ENCODE results near the gene SPDEF. TPM values are rescaled to one million over a fixed set of nuclear protein-coding genes. Genes with fewer than 3 reads are reported as not detected.

The SPDEF gene
- total RNA-seq, 2 donors from 2014 or later = 0.16 to 0.34 TPM

GRCh38 chr6:34543421-34543820 lies 12.7 kb downstream of the SPDEF start:
- Mint-ChIP-seq H3K4me1 (ENCODE audit: low read depth) (no peaks in the 10 kb centered on the region), H3K27me3 (ENCODE audit: low read depth) (no peaks in the 10 kb centered on the region), H3K9me3 (no peaks in the 10 kb centered on the region), H3K36me3 (ENCODE audit: insufficient read depth in 2 of 2) (no peaks in the 10 kb centered on the region), H3K4me3 (no peak overlapping the region), H3K27ac (no peak overlapping the region)
- no peak for ATAC-seq (replicated peaks in 1 of 2)
- no peak for DNase-seq

DNA sequence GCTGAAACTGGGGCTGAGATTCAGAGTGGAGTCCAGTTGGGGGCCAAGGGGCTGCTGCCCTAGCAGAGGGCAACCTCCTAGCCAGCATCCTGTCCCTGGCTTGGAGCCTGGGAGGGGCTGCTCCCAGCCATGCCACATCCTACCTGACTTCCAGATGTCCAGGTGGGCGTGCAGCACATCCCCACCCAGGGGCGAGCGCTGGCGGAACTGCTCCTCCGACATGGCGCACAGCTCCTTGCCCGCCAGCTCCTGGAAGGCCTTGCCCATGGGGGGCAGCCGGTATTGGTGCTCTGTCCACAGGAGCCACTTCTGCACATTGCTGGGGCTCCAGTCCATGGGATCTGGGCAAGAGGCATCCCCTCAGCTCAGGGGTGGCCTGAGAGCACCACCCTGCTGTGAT lies 15.3 kb downstream of the SPDEF start:
- H3K4me1 Mint-ChIP-seq (ENCODE audit: low read depth) = no peaks in the 10 kb centered on the region
- no peak for ATAC-seq (replicated peaks in 1 of 2)
- no peak for DNase-seq
- no peak overlapping the region for H3K27ac Mint-ChIP-seq
- H3K36me3 Mint-ChIP-seq (ENCODE audit: insufficient read depth in 2 of 2) = no peaks in the 10 kb centered on the region
- H3K9me3 Mint-ChIP-seq = no peaks in the 10 kb centered on the region
- no peak overlapping the region for H3K4me3 Mint-ChIP-seq
- no peaks in the 10 kb centered on the region for H3K27me3 Mint-ChIP-seq (ENCODE audit: low read depth)

- no peaks in the 10 kb centered on the region for H3K9me3 Mint-ChIP-seq
- ATAC-seq (replicated peaks in 1 of 2) = no peak
- no peak overlapping the region for H3K27ac Mint-ChIP-seq
- H3K4me1 Mint-ChIP-seq (ENCODE audit: low read depth) = no peaks in the 10 kb centered on the region
- no peak overlapping the region for H3K4me3 Mint-ChIP-seq
- H3K27me3 Mint-ChIP-seq (ENCODE audit: low read depth) = no peaks in the 10 kb centered on the region
- no peaks in the 10 kb centered on the region for H3K36me3 Mint-ChIP-seq (ENCODE audit: insufficient read depth in 2 of 2)
- no peak for DNase-seq
These were observed 15.9 kb downstream of the SPDEF start for GRCh38 chr6:34540222-34540621.

- no peaks in the 10 kb centered on the region for H3K27me3 Mint-ChIP-seq (ENCODE audit: low read depth)
- no peaks in the 10 kb centered on the region for H3K36me3 Mint-ChIP-seq (ENCODE audit: insufficient read depth in 2 of 2)
- no peak overlapping the region for H3K27ac Mint-ChIP-seq
- no peaks in the 10 kb centered on the region for H3K4me1 Mint-ChIP-seq (ENCODE audit: low read depth)
- no peak overlapping the region for H3K4me3 Mint-ChIP-seq
- DNase-seq = no peak
- no peak for ATAC-seq (replicated peaks in 1 of 2)
- H3K9me3 Mint-ChIP-seq = no peaks in the 10 kb centered on the region
These were observed 16.9 kb downstream of the SPDEF start for GRCh38 chr6:34539181-34539580.

DNA sequence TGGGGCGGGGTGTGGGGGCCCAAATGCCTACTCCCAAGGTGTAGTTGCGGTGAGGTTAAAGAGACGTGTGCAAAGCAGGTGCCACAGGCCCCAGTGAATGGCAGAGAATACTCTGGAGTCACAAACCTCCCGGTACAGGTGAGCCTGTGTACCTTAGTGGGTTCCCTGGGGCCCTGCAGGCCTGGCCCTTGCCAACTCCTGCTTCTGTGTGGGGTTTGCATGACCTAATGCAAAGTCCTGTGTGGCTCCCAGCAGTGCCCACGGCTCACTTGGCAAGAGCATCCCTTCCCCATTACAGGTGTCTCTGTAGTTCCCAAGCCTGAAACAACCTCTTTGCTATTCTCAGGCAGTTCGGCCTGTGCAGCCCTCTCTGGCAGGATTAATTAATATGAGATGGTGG lies 17.5 kb downstream of the SPDEF start:
- no peaks in the 10 kb centered on the region for H3K27me3 Mint-ChIP-seq (ENCODE audit: low read depth)
- ATAC-seq (replicated peaks in 1 of 2) (no peak), DNase-seq (no peak)
- H3K36me3 Mint-ChIP-seq (ENCODE audit: insufficient read depth in 2 of 2) = no peaks in the 10 kb centered on the region
- H3K27ac Mint-ChIP-seq = no peak overlapping the region
- H3K9me3 Mint-ChIP-seq = no peaks in the 10 kb centered on the region
- H3K4me1 Mint-ChIP-seq (ENCODE audit: low read depth) = no peaks in the 10 kb centered on the region
- H3K4me3 Mint-ChIP-seq = no peak overlapping the region

DNA sequence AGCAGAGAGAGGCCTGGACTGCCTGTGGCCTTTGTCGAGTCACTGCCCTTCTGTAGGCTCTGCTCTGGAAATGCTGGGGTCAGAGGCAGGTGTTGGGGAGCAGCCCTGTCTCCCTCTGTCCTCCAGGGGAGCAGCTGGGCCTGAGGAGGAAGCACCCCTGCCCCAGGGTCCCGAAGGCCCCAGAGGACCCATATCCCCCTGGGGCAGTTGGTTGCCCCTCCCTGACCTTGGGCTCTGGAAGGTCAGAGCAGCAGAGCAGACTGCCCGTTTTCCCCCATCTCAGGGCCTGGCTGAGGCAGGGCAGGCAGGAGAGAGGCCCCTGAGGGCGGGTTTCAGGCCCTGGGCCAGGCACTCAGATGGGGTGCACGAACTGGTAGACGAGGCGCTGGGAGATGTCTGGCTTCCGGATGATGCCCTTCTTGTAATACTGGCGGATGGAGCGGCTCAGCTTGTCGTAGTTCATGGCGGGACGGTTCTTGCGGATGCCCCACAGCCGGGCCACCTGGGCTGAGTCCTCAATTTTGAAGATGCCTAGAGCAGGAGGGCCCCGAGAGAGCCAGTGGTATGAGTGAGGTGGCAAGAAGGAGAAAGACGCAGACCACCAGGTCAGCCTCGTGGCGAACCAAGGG lies 18.1 kb downstream of the SPDEF start:
- Mint-ChIP-seq H3K36me3 (ENCODE audit: insufficient read depth in 2 of 2) (no peaks in the 10 kb centered on the region), H3K9me3 (no peaks in the 10 kb centered on the region), H3K27ac (no peak overlapping the region), H3K4me3 (no peak overlapping the region), H3K27me3 (ENCODE audit: low read depth) (no peaks in the 10 kb centered on the region), H3K4me1 (ENCODE audit: low read depth) (no peaks in the 10 kb centered on the region)
- DNase-seq (no peak), ATAC-seq (replicated peaks in 1 of 2) (no peak)

DNA sequence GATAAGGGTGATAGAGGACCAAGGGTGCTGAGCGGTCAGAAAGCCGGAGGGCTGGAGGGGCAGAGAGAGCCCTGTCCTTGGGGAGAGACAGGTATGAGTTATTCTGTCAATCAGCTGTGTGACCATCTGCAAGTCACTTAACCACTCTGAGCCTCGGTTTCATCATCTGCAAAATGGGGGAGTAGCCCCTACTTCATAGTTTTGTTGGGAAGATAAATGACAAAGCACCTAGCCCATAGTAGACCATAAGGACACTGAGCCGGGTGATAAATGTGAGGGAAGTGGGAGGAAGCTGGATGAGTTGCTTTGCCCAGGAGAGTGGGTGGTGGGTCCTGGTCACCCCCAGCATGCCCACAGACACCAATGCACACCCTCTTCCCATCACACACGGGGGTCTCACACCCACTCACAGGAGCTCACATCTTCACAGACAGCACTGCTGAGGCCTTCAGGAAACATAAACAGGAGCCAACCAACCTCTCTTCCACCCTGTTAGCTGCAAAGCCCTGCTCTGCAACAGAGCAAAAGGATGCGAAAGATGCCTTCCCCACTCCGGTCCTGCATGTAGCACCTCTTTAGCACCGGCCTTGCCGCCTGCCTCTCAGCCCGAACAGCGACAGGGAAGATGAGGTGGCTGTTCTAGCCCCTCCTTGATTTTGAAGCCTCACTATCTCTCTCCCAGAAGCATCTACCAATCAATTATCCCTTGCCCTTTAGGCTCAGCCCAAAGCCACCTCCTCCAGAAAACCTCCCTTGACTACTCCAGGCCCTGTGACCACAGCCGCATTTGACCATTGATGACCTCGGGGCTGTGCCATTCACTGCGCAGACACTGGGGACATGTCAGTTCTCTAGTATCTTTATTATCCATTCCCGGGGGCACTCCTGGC lies 18.9 kb downstream of the SPDEF start:
- H3K36me3 Mint-ChIP-seq (ENCODE audit: insufficient read depth in 2 of 2) = no peaks in the 10 kb centered on the region
- H3K27me3 Mint-ChIP-seq (ENCODE audit: low read depth) = no peaks in the 10 kb centered on the region
- DNase-seq = no peak
- H3K9me3 Mint-ChIP-seq = no peaks in the 10 kb centered on the region
- H3K27ac Mint-ChIP-seq = no peak overlapping the region
- no peaks in the 10 kb centered on the region for H3K4me1 Mint-ChIP-seq (ENCODE audit: low read depth)
- H3K4me3 Mint-ChIP-seq = no peak overlapping the region
- no peak for ATAC-seq (replicated peaks in 1 of 2)

DNA sequence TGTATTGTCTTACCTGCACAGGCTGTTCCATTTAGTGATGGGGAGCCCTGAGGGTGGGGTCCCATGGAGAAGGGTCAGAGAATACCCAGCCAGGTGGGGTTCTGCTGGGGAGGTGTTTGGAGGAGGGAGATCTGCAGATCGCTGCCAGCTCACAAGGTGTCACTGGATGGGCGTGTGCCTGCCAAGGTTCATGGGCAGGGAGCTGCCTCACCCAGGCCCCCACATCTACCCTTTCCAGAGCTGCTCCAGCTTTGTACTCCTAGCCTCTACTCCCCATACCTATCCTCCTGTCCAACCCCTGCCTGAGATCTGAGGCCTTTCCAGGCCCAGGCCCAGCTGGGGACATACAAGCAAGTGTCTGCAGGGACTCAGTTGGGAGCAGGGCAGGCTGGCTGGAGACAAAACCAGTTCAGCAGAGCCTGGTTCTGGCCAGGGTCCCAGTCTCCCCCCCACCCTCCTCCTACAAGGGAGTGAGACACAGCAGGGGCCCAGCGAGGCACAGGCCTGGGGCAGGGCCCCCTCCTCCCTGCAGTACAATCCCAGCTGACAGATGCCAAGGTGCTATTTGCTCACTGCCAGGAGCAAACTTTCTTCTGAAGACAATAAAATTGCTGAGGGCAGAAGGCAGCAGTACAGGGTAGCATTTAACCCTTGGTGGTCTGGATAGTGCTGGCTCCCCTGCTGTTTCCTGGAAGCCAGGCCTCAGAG lies 19.7 kb downstream of the SPDEF start:
- Mint-ChIP-seq H3K27ac (no peak overlapping the region), H3K27me3 (ENCODE audit: low read depth) (no peaks in the 10 kb centered on the region), H3K9me3 (no peaks in the 10 kb centered on the region), H3K36me3 (ENCODE audit: insufficient read depth in 2 of 2) (no peaks in the 10 kb centered on the region), H3K4me1 (ENCODE audit: low read depth) (no peaks in the 10 kb centered on the region), H3K4me3 (no peak overlapping the region)
- no peak for ATAC-seq (replicated peaks in 1 of 2)
- no peak for DNase-seq

GRCh38 chr6:34535646-34536045 lies 20.5 kb downstream of the SPDEF start:
- DNase-seq = no peak
- Mint-ChIP-seq H3K27me3 (ENCODE audit: low read depth) (no peaks in the 10 kb centered on the region), H3K27ac (no peak overlapping the region), H3K36me3 (ENCODE audit: insufficient read depth in 2 of 2) (no peaks in the 10 kb centered on the region), H3K9me3 (no peaks in the 10 kb centered on the region), H3K4me1 (ENCODE audit: low read depth) (no peaks in the 10 kb centered on the region), H3K4me3 (no peak overlapping the region)
- ATAC-seq (replicated peaks in 1 of 2) = no peak

DNA sequence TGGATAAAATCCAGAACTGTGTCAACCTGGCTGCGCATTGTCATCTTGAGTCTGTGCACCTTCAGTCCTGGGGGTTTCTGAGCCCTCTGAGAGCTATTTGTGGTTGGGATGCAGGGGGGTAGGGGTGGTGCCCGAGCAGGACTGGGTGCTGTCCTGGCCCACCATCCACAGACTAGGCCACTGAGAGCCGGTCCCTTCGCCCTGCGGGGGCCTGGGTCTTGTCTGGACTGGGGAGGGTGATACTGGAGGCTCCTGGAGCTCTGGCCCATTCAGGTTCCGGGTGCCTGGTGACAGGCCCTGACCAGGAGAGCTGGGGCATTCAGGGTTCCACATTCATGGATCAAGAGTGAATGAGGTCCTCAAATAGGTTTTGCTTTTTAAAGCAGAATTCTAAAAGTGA lies 20.9 kb downstream of the SPDEF start:
- H3K36me3 Mint-ChIP-seq (ENCODE audit: insufficient read depth in 2 of 2) = no peaks in the 10 kb centered on the region
- H3K4me1 Mint-ChIP-seq (ENCODE audit: low read depth) = no peaks in the 10 kb centered on the region
- no peaks in the 10 kb centered on the region for H3K27me3 Mint-ChIP-seq (ENCODE audit: low read depth)
- H3K27ac Mint-ChIP-seq = no peak overlapping the region
- no peak overlapping the region for H3K4me3 Mint-ChIP-seq
- ATAC-seq (replicated peaks in 1 of 2) = no peak
- DNase-seq = no peak
- H3K9me3 Mint-ChIP-seq = no peaks in the 10 kb centered on the region

- Mint-ChIP-seq H3K27ac (no peak overlapping the region), H3K36me3 (ENCODE audit: insufficient read depth in 2 of 2) (no peaks in the 10 kb centered on the region), H3K4me1 (ENCODE audit: low read depth) (no peaks in the 10 kb centered on the region), H3K9me3 (no peaks in the 10 kb centered on the region), H3K27me3 (ENCODE audit: low read depth) (no peaks in the 10 kb centered on the region), H3K4me3 (no peak overlapping the region)
- DNase-seq (no peak), ATAC-seq (replicated peaks in 1 of 2) (no peak)
These were observed 21.5 kb downstream of the SPDEF start for GRCh38 chr6:34534656-34535055.

DNA sequence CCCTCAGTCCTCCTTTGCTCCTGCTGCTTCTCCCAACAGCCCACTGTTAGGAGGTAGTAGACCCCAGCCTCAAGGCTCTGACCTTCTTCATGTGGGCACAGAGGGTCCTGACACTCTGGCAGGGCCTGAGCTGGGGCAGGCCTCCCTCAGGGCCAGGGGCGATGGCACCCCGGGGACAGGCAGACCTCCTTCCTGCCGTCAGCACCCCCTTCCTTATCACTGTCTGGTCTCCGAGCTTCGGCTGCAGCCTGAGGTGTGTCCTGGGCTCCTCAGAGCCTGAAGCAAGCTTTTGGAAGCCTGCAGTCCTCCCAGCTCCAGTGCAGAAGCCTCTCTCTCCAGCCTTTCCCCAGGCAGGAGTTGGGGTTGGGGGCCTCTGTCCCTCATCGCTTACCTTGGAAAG lies 22.0 kb downstream of the SPDEF start:
- H3K27me3 Mint-ChIP-seq (ENCODE audit: low read depth) = no peaks in the 10 kb centered on the region
- no peaks in the 10 kb centered on the region for H3K4me1 Mint-ChIP-seq (ENCODE audit: low read depth)
- no peaks in the 10 kb centered on the region for H3K36me3 Mint-ChIP-seq (ENCODE audit: insufficient read depth in 2 of 2)
- H3K9me3 Mint-ChIP-seq = no peaks in the 10 kb centered on the region
- ATAC-seq (replicated peaks in 1 of 2) (no peak), DNase-seq (no peak)
- H3K4me3 Mint-ChIP-seq = no peak overlapping the region
- no peak overlapping the region for H3K27ac Mint-ChIP-seq

DNA sequence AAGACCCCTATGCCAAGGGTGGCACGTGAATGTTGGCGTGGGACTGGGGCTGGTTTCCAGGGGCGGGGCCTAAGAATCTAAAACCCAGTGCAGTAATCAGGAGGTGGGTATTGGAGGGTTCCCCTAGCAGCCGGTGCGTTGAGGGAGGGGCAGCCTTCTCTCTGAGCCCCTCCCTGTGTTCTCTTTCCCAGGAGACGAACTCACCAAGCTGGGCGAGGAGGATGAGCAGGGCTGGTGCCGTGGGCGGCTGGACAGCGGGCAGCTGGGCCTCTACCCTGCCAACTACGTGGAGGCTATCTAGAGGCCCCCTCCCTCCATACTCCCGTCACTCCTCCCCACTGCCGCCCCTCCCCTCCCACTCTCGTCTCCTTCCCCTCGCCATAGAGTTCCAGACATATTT lies 23.9 kb downstream of the SPDEF start:
- Mint-ChIP-seq H3K9me3 (no peaks in the 10 kb centered on the region), H3K27me3 (ENCODE audit: low read depth) (no peaks in the 10 kb centered on the region), H3K36me3 (ENCODE audit: insufficient read depth in 2 of 2) (no peaks in the 10 kb centered on the region), H3K27ac (no peak overlapping the region), H3K4me1 (ENCODE audit: low read depth) (peaks cover 5% of the 10 kb centered on the region), H3K4me3 (peak overlapping the region in 1 of 2 donors; percentile 49)
- DNase-seq (no peak), ATAC-seq (replicated peaks in 1 of 2) (no peak)
